Measurements from ENCODE around the gene SGPP1. TPM values are rescaled to one million over a fixed set of nuclear protein-coding genes. Genes with fewer than 3 reads are reported as not detected.

Gene SGPP1
- total RNA-seq, 1 donor from 2014 or later: 21.1 TPM

DNA sequence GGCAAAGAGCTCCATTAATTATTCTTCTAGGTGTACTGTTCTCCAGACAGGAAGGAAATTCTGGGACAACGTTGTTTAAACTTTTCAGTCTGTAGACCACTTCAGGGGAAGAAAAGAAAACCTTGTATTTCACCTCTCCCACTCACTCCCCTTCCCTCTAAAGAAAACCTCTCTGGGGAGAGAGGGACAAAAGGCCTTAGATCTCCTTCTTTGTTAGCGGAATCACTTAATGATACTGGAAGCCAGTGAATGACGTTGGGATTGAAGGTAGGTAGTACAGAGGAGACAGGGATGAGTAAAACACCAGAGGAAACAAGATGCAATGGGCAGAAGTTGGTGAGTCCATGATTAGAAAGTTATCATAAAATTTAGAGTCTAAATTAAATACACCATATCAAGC lies 38.7 kb upstream of the SGPP1 start:
- Histone ChIP-seq H3K36me3 (no peaks in the 10 kb centered on the region), H3K9me3 (no peaks in the 10 kb centered on the region)
- intact Hi-C loops (cut with DNase I): no loop called here

DNA sequence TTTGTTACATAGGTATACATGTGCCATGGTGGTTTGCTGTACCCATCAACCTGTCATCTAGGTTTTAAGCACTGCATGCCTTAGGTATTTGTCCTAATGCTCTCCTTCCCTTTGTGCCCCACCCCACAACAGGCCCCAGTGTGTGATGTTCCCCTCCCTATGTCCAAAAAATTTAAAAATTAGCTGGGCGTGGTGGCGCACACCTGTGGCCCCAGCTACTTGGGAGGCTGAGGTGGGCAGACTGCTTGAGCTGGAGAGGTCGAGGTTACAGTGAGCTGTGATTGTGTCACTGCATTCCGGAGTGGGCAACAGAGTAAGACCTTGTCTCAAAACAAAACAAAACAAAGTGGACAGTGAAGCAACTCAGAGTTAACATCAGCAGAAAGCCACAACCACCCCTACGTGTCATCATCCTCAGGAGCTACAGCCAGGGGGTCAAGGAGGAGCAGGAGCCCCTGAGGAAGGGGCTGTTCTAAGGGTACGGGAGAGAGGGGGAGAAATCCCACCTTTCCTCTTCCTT lies 36.8 kb upstream of the SGPP1 start:
- intact Hi-C loops (cut with DNase I): no loop called here
- Histone ChIP-seq H3K27me3 (no peaks in the 10 kb centered on the region), H3K36me3 (no peaks in the 10 kb centered on the region), H3K4me3 (no peak overlapping the region), H3K4me1 (no peaks in the 10 kb centered on the region), H3K27ac (no peak overlapping the region), H3K9me3 (no peaks in the 10 kb centered on the region)
- no peak for DNase-seq (ENCODE audit: extremely low spot score in 2 of 2)
- TF ChIP-seq, protein P1, sequence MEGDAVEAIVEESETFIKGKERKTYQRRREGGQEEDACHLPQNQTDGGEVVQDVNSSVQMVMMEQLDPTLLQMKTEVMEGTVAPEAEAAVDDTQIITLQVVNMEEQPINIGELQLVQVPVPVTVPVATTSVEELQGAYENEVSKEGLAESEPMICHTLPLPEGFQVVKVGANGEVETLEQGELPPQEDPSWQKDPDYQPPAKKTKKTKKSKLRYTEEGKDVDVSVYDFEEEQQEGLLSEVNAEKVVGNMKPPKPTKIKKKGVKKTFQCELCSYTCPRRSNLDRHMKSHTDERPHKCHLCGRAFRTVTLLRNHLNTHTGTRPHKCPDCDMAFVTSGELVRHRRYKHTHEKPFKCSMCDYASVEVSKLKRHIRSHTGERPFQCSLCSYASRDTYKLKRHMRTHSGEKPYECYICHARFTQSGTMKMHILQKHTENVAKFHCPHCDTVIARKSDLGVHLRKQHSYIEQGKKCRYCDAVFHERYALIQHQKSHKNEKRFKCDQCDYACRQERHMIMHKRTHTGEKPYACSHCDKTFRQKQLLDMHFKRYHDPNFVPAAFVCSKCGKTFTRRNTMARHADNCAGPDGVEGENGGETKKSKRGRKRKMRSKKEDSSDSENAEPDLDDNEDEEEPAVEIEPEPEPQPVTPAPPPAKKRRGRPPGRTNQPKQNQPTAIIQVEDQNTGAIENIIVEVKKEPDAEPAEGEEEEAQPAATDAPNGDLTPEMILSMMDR (IDR thresholded peaks at IDR 0.05): no peak
- TF ChIP-seq POLR2AphosphoS5 (IDR thresholded peaks at IDR 0.05; ENCODE audit: insufficient read depth in 1 of 2, low read depth in 1 of 2) (no peak), POLR2A (IDR thresholded peaks at IDR 0.05) (no peak)

More for the DNA sequence above, 38.7 kb upstream of the SGPP1 start:
- TF ChIP-seq POLR2A (IDR thresholded peaks at IDR 0.05): no peak
- no peak for TF ChIP-seq POLR2AphosphoS5 (IDR thresholded peaks at IDR 0.05; ENCODE audit: insufficient read depth in 1 of 2, low read depth in 1 of 2)
- DNase-seq (ENCODE audit: extremely low spot score in 2 of 2): no peak
- no peaks in the 10 kb centered on the region for H3K4me1 ChIP-seq
- H3K27me3 ChIP-seq: no peaks in the 10 kb centered on the region
- no peak overlapping the region for H3K4me3 ChIP-seq
- H3K27ac ChIP-seq: no peak overlapping the region

DNA sequence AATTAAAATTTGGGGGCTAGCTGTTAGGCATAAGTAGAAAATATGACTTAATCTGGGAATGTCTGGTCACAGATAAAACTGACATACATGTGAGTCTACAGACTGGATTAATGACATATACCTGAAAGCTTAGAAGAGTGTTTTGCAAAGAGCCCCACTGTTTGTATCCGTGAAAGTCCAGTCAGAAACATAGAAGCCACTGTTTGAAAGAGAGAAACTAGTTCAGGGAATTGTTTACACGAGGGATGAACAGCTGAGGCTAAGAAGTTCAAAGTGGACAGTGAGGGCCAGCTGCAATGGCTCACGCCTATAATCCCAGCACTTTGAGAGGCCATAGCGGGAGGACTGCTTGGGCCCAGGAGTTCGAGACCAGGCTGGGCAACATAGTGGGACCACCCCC lies 36.2 kb upstream of the SGPP1 start:
- TF ChIP-seq POLR2AphosphoS5 (IDR thresholded peaks at IDR 0.05; ENCODE audit: insufficient read depth in 1 of 2, low read depth in 1 of 2) (no peak), POLR2A (IDR thresholded peaks at IDR 0.05) (no peak)
- TF ChIP-seq, protein P1 (IDR thresholded peaks at IDR 0.05): no peak
- Histone ChIP-seq H3K27ac (no peak overlapping the region), H3K36me3 (no peaks in the 10 kb centered on the region), H3K27me3 (no peaks in the 10 kb centered on the region), H3K4me3 (no peak overlapping the region), H3K9me3 (no peaks in the 10 kb centered on the region), H3K4me1 (no peaks in the 10 kb centered on the region)
- DNase-seq (ENCODE audit: extremely low spot score in 2 of 2): no peak
- intact Hi-C loops (cut with DNase I): no loop called here

GRCh38 chr14:63761351-63762117 lies 33.7 kb upstream of the SGPP1 start:
- H3K4me1 ChIP-seq: no peaks in the 10 kb centered on the region
- TF ChIP-seq POLR2A (IDR thresholded peaks at IDR 0.05) (no peak), POLR2AphosphoS5 (IDR thresholded peaks at IDR 0.05; ENCODE audit: insufficient read depth in 1 of 2, low read depth in 1 of 2) (no peak)
- TF ChIP-seq, protein P1 (IDR thresholded peaks at IDR 0.05): no peak
- H3K9me3 ChIP-seq: no peaks in the 10 kb centered on the region
- H3K27ac ChIP-seq: no peak overlapping the region
- H3K4me3 ChIP-seq: no peak overlapping the region
- no peak for DNase-seq (ENCODE audit: extremely low spot score in 2 of 2)
- H3K36me3 ChIP-seq: no peaks in the 10 kb centered on the region
- intact Hi-C loops (cut with DNase I): no loop called here
- no peaks in the 10 kb centered on the region for H3K27me3 ChIP-seq

DNA sequence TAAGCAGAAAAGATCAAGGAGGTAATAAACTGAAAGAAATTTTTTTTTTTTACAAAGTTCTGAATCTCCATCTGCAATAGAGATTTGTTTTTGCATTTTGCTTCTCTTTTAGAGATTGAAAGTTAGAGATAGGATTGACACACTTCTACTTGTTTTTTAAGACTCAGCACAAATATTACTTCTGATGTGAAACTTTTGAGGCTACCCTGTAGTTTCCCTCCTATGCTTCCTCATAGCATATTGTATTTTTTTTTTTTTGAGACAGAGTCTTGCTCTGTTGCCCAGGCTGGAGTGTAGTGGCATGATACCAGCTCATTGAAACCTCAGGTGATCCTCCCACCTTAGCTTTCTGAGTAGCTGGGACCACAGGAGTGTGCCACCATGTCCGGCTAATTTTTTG lies 32.1 kb upstream of the SGPP1 start:
- DNase-seq (ENCODE audit: extremely low spot score in 2 of 2): no peak
- Histone ChIP-seq H3K27ac (no peak overlapping the region), H3K9me3 (no peaks in the 10 kb centered on the region), H3K27me3 (no peaks in the 10 kb centered on the region), H3K36me3 (no peaks in the 10 kb centered on the region), H3K4me1 (no peaks in the 10 kb centered on the region), H3K4me3 (no peak overlapping the region)
- intact Hi-C loops (cut with DNase I): no loop called here
- TF ChIP-seq POLR2A (IDR thresholded peaks at IDR 0.05): no peak
- TF ChIP-seq POLR2AphosphoS5 (IDR thresholded peaks at IDR 0.05; ENCODE audit: insufficient read depth in 1 of 2, low read depth in 1 of 2): no peak
- TF ChIP-seq, protein P1 (IDR thresholded peaks at IDR 0.05): no peak
